ENCODE data around the gene ETDC. TPM values are rescaled to one million over a fixed set of nuclear protein-coding genes. Genes with fewer than 3 reads are reported as not detected.
"Not testable (repeated sequence)": the region's sequence is repeated elsewhere in the genome, so short reads cannot be mapped to it uniquely, and the experiment has no call there.

Gene ETDC
- total RNA-seq, 8 experiments from 2014 or later = not detected

GRCh38 chrX:135315864-135316263 is 6.6 kb downstream of the ETDC start:
- 27 to 100% (median 86%) methylated on average over 1 of the region's 1 CpG; no CpG with 5 or more reads in 5 of the 10 experiments for WGBS, 10 experiments
- no peak overlapping the region for H3K27ac ChIP-seq
- no peak for ATAC-seq (replicated peaks in 6 of 8)
- no peak overlapping the region for H3K4me3 ChIP-seq
- in situ Hi-C loops (cut with MboI; ENCODE audit: low pct_unique_long_range_greater_than_20kb in 2 of 9, low sequenced_read_pairs in 9 of 9, unreplicated experiment in 9 of 9) = no loop called here
- no peaks in the 10 kb centered on the region for H3K4me1 ChIP-seq (replicated peaks in 1 of 2)

- Histone ChIP-seq H3K27ac (no peak overlapping the region), H3K4me3 (no peak overlapping the region), H3K4me1 (replicated peaks in 1 of 2) (no peaks in the 10 kb centered on the region)
- in situ Hi-C loops (cut with MboI; ENCODE audit: low pct_unique_long_range_greater_than_20kb in 2 of 9, low sequenced_read_pairs in 9 of 9, unreplicated experiment in 9 of 9) = no loop called here
- no peak for ATAC-seq (replicated peaks in 6 of 8)
- 40 to 100% (median 71%) methylated on average over 1 to 5 of the region's 5 CpGs; no CpG with 5 or more reads in 6 of the 10 experiments for WGBS, 10 experiments
Measured at GRCh38 chrX:135324463-135324862, 15.2 kb downstream of the ETDC start.

GRCh38 chrX:135325036-135325818 is 15.9 kb downstream of the ETDC start:
- ATAC-seq (replicated peaks in 6 of 8); in situ Hi-C loops (cut with MboI; ENCODE audit: low pct_unique_long_range_greater_than_20kb in 2 of 9, low sequenced_read_pairs in 9 of 9, unreplicated experiment in 9 of 9); H3K4me1 ChIP-seq (replicated peaks in 1 of 2); H3K27ac ChIP-seq; H3K4me3 ChIP-seq: not testable (repeated sequence)
- 17 to 65% methylated on average over 1 to 5 of the region's 32 CpGs; no CpG with 5 or more reads in 8 of the 10 experiments for WGBS, 10 experiments

DNA sequence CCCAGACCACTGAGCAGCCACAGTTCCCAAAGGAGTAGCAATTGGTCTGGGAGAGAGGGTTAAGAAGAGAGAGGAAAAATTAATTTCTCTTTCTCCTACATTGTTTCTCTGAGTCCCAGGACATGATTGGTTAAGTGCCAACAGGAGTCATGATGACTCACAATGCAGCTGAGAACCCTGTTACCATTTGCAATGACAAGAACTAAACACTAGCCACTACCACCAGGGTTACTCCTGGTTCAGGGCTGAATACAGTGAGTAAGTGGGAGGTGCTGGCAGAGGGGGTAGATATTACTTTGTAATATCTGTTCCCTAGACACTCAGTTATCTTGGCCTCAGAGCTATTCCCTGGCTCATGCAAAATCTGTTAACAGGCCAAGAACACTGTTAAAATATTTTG is 18.0 kb downstream of the ETDC start:
- Histone ChIP-seq H3K4me1 (replicated peaks in 1 of 2) (no peaks in the 10 kb centered on the region), H3K4me3 (no peak overlapping the region), H3K27ac (no peak overlapping the region)
- in situ Hi-C loops (cut with MboI; ENCODE audit: low pct_unique_long_range_greater_than_20kb in 2 of 9, low sequenced_read_pairs in 9 of 9, unreplicated experiment in 9 of 9) = no loop called here
- peak in 2 of 8 experiments; percentile 92 to 98 for ATAC-seq (replicated peaks in 6 of 8)

- Histone ChIP-seq H3K4me1 (replicated peaks in 1 of 2) (no peaks in the 10 kb centered on the region), H3K27ac (no peak overlapping the region), H3K4me3 (no peak overlapping the region)
- no peak for ATAC-seq (replicated peaks in 6 of 8)
- 0 to 100% (median 83%) methylated on average over 1 to 3 of the region's 3 CpGs; no CpG with 5 or more reads in 5 of the 10 experiments for WGBS, 10 experiments
- in situ Hi-C loops (cut with MboI; ENCODE audit: low pct_unique_long_range_greater_than_20kb in 2 of 9, low sequenced_read_pairs in 9 of 9, unreplicated experiment in 9 of 9) = no loop called here
Measured at GRCh38 chrX:135328421-135329005, 19.2 kb downstream of the ETDC start.

DNA sequence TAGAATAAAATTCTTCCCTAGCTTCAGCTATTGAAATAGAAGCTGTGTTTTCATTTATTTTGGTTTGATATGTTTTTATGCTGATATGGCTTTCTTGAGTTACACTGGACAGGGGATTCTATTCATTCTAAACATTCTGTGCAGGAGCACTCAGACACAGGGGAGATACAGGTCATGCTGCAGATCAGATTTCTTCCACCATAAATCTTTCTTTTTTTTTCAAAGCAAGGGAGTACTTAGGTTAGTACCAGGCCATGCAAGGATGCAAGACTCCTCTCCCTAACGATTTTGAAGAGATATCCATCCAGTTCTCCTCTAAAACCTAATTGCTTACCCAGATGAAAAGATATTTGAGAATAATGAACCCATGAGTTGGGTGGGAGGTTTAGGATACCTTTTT is 21.4 kb downstream of the ETDC start:
- in situ Hi-C loops (cut with MboI; ENCODE audit: low pct_unique_long_range_greater_than_20kb in 2 of 9, low sequenced_read_pairs in 9 of 9, unreplicated experiment in 9 of 9) = no loop called here
- ATAC-seq (replicated peaks in 6 of 8) = no peak

DNA sequence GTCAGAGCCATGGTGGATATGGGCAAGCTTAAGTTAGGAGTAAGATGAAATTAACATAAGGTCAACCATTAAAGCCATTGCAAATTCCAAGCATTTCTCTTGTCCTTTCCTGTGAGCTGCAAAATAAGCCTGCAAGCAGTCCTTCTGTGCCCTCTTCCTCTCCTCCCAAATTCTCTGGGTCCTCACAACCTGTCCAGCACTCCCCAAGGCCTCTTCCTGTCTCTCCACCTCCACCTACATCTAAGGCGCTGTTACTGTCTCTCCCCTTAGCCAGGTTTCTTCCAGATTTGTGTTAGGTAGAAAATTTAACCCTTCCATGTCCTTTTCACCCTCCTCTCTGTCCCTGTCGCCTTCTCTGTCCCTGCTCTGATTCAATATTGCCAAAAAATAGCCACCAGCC is 22.2 kb downstream of the ETDC start:
- no peak for ATAC-seq (replicated peaks in 6 of 8)
- 50 to 60% (median 59%) methylated on average over 1 to 2 of the region's 2 CpGs; no CpG with 5 or more reads in 7 of the 10 experiments for WGBS, 10 experiments
- in situ Hi-C loops (cut with MboI; ENCODE audit: low pct_unique_long_range_greater_than_20kb in 2 of 9, low sequenced_read_pairs in 9 of 9, unreplicated experiment in 9 of 9) = no loop called here
- Histone ChIP-seq H3K27ac (no peak overlapping the region), H3K4me1 (replicated peaks in 1 of 2) (no peaks in the 10 kb centered on the region), H3K4me3 (no peak overlapping the region)

More for the DNA sequence above, 21.4 kb downstream of the ETDC start:
- 0 to 67% (median 43%) methylated on average over 1 of the region's 1 CpG; no CpG with 5 or more reads in 7 of the 10 experiments for WGBS, 10 experiments
- Histone ChIP-seq H3K27ac (no peak overlapping the region), H3K4me3 (no peak overlapping the region), H3K4me1 (replicated peaks in 1 of 2) (no peaks in the 10 kb centered on the region)

- peak overlapping the region in 1 of 5 donors; percentile 10 for H3K4me3 ChIP-seq
- H3K4me1 ChIP-seq (replicated peaks in 1 of 2) = peaks cover 3 to 10% of the 10 kb centered on the region in 2 donors
- in situ Hi-C loops (cut with MboI; ENCODE audit: low pct_unique_long_range_greater_than_20kb in 2 of 9, low sequenced_read_pairs in 9 of 9, unreplicated experiment in 9 of 9) = no loop called here
- H3K27ac ChIP-seq = no peak overlapping the region
- 0 to 100% (median 60%) methylated on average over 1 to 2 of the region's 2 CpGs; no CpG with 5 or more reads in 6 of the 10 experiments for WGBS, 10 experiments
- peak in 1 of 8 experiments; percentile 1 for ATAC-seq (replicated peaks in 6 of 8)
Measured at GRCh38 chrX:135340831-135341230, 31.6 kb downstream of the ETDC start.

DNA sequence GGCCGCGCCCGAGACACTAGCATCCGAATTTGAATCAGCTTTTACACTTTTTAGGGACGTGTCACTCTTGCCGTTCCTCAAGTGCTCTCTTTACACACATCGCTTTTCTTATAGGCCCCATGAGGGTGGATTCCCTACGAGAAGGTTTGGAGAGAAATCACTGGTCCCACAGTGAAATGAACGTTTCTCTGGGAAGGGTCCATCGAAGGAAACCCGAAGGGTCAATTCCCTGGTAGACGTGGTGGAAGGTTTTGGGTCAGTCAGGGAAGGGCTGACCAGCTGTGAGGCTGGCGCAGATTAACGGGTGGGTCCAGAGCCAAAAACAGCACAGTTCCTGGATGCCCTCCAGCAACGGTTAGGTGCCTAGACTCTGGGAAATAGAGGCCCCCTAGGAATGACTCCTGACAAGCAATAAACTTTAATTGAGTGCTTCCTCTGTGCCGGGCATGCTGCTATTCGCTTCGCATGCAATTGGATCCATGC is 35.9 kb downstream of the ETDC start:
- peak in 3 of 8 experiments; percentile 2 to 3 (median 2) for ATAC-seq (replicated peaks in 6 of 8)
- in situ Hi-C loops (cut with MboI; ENCODE audit: low pct_unique_long_range_greater_than_20kb in 2 of 9, low sequenced_read_pairs in 9 of 9, unreplicated experiment in 9 of 9) = no loop called here
- 0 to 45% methylated on average over 1 to 6 of the region's 18 CpGs; no CpG with 5 or more reads in 8 of the 10 experiments for WGBS, 10 experiments

GRCh38 chrX:135346975-135347374 is 37.7 kb downstream of the ETDC start:
- H3K27ac ChIP-seq = no peak overlapping the region
- no peak for ATAC-seq (replicated peaks in 6 of 8)
- in situ Hi-C loops (cut with MboI; ENCODE audit: low pct_unique_long_range_greater_than_20kb in 2 of 9, low sequenced_read_pairs in 9 of 9, unreplicated experiment in 9 of 9) = no loop called here
- no peaks in the 10 kb centered on the region for H3K4me1 ChIP-seq (replicated peaks in 1 of 2)
- H3K4me3 ChIP-seq = no peak overlapping the region
- 43 to 100% (median 46%) methylated on average over 1 to 6 of the region's 6 CpGs; no CpG with 5 or more reads in 4 of the 10 experiments for WGBS, 10 experiments

More for the DNA sequence above, 35.9 kb downstream of the ETDC start:
- Histone ChIP-seq H3K27ac (peak overlapping the region; percentile 17 to 24), H3K4me3 (peak overlapping the region; percentile 51 to 83 (median 59)), H3K4me1 (replicated peaks in 1 of 2) (peaks cover 3 to 5% of the 10 kb centered on the region in 2 donors)

DNA sequence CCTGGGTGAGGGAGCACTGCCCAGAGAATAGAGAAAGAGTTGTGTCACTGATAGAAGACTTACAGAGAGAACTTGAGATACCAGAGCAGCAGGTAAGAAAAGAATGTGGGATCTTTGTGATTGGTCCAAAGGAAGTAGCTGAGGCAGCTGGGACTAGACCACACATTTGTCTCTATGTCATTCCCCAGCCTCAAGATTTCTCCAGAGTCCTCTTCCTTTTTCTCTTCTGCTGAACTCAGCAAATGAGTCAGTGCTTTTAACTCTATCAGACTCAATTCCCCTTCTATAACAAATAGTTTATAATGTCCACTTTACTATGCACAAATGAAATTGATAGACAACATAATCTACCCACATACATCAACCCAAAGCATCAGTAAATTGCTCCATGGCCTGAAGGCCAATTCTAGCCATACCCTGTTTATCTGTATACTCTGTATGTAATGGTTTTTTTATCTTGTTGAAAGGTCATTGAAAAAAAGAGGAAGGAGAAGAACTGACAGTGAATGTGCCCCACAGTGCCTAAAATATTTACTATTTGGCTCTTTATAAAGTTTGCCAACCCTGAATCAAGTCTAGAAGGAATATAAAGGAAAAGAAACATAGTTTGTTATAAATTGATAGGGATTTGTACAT is 38.2 kb downstream of the ETDC start:
- Histone ChIP-seq H3K4me3 (no peak overlapping the region), H3K4me1 (replicated peaks in 1 of 2) (no peaks in the 10 kb centered on the region), H3K27ac (no peak overlapping the region)
- ATAC-seq (replicated peaks in 6 of 8) = no peak
- in situ Hi-C loops (cut with MboI; ENCODE audit: low pct_unique_long_range_greater_than_20kb in 2 of 9, low sequenced_read_pairs in 9 of 9, unreplicated experiment in 9 of 9) = no loop called here

DNA sequence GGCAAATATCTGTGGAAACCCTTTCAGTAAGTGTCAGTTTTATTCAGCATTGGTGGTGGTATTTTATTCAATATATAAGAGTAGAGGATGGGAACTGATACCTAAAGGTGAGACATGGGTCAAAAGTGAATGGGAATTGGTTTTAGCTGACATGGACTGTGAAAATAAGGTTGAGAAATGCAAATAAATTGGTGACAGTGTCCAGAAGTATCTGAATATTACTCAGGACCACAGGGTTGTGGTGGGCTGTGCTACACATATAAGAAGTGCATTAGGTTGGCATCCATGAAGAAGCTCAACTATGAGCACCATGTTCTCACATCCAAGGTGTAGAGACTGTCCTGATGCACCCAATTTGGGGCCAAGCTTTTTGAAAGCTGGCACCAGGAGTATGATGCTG is 45.0 kb downstream of the ETDC start:
- no peak for ATAC-seq (replicated peaks in 6 of 8)
- H3K4me1 ChIP-seq (replicated peaks in 1 of 2) = no peaks in the 10 kb centered on the region
- in situ Hi-C loops (cut with MboI; ENCODE audit: low pct_unique_long_range_greater_than_20kb in 2 of 9, low sequenced_read_pairs in 9 of 9, unreplicated experiment in 9 of 9) = loop anchor here in 1 of 9 experiments (25.0 kb wide), 1 partner anchor 108 kb away; no protein-coding TSS in a partner anchor
- no peak overlapping the region for H3K27ac ChIP-seq
- H3K4me3 ChIP-seq = no peak overlapping the region

Data from motor neuron (in vitro differentiated cells).